GM20431 (cell line): Measurements from ENCODE around the gene C1orf232.

Source experiments
- in situ Hi-C: fragments of 300-500 bp; cut with MseI, MboI; formaldehyde crosslinking; loops from one replicate; pipeline ENCODE4 v1.15.0; 2020; ENCODE audit warnings: low sequenced_read_pairs; ENCODE audit not compliant: unreplicated experiment

The C1orf232 gene

GRCh38 chr1:26158908-26159742 is 9.6 kb downstream of the C1orf232 start, which contains the start of gene FAM110D:
Gene FAM110D (plus strand): TSS chr1:26159079. CDS start chr1:26161292, 2,213 bp downstream.
- in situ Hi-C loops = loop anchor here (10.0 kb wide), 1 partner anchor 54 kb away; no protein-coding TSS in a partner anchor

- in situ Hi-C loops = loop anchor here (10.0 kb wide), 1 partner anchor 54 kb away; no protein-coding TSS in a partner anchor
These were observed 10.4 kb downstream of the C1orf232 start for GRCh38 chr1:26158271-26158907.

- in situ Hi-C loops = loop anchor here (10.0 kb wide), 1 partner anchor 52 kb away; no protein-coding TSS in a partner anchor
These were observed 12.3 kb downstream of the C1orf232 start for GRCh38 chr1:26156285-26157038.

GRCh38 chr1:26155370-26156284 is 13.1 kb downstream of the C1orf232 start:
- in situ Hi-C loops = loop anchor here (10.0 kb wide), 1 partner anchor 51 kb away; no protein-coding TSS in a partner anchor

- in situ Hi-C loops = loop anchor here (10.0 kb wide), 1 partner anchor 50 kb away; no protein-coding TSS in a partner anchor
These were observed 14.0 kb downstream of the C1orf232 start for GRCh38 chr1:26154750-26155149.

GRCh38 chr1:26153966-26154532 is 14.7 kb downstream of the C1orf232 start:
- in situ Hi-C loops = loop anchor here (10.0 kb wide), 1 partner anchor 49 kb away; no protein-coding TSS in a partner anchor

- in situ Hi-C loops = no loop called here
These were observed 19.9 kb downstream of the C1orf232 start for GRCh38 chr1:26148887-26149286.

GRCh38 chr1:26145960-26146294 is 22.8 kb downstream of the C1orf232 start:
- in situ Hi-C loops = no loop called here

GRCh38 chr1:26145041-26145959 is 23.5 kb downstream of the C1orf232 start:
- in situ Hi-C loops = no loop called here

- in situ Hi-C loops = no loop called here
These were observed 26.6 kb downstream of the C1orf232 start for GRCh38 chr1:26142159-26142558.

- in situ Hi-C loops = no loop called here
These were observed 29.7 kb downstream of the C1orf232 start for GRCh38 chr1:26138974-26139558.

- in situ Hi-C loops = no loop called here
These were observed 34.3 kb downstream of the C1orf232 start for GRCh38 chr1:26134466-26134865.

GRCh38 chr1:26132834-26133167 is 36.0 kb downstream of the C1orf232 start:
- in situ Hi-C loops = no loop called here

GRCh38 chr1:26132128-26132833 is 36.5 kb downstream of the C1orf232 start:
- in situ Hi-C loops = no loop called here

GRCh38 chr1:26130695-26131094 is 38.1 kb downstream of the C1orf232 start:
- in situ Hi-C loops = no loop called here

- in situ Hi-C loops = no loop called here
These were observed 39.0 kb downstream of the C1orf232 start for GRCh38 chr1:26129778-26130177.
